Fibroblast of villous mesenchyme (primary cell): Measurements from ENCODE around the gene TRPV3. TPM values are rescaled to one million over a fixed set of nuclear protein-coding genes. Genes with fewer than 3 reads are reported as not detected.
A peak's percentile ranks its signal among the peaks of the same experiment; 100 is the strongest.

Experiments
- DNase-seq: peaks from one replicate; pipeline ENCODE4 v3.0.0-alpha.2; 2010; ENCODE audit warnings: low read depth
- H3K4me3 ChIP-seq: 2 replicates; pipeline ENCODE4 v1.5.1; 2011; ENCODE audit warnings: low read depth, mild to moderate bottlenecking, low read length
- CTCF ChIP-seq: IDR thresholded peaks from 2 replicates; pipeline ENCODE4 v1.5.1; 2012; ENCODE audit warnings: low read depth, mild to moderate bottlenecking, low read length; ENCODE audit not compliant: insufficient read depth
- total RNA-seq: library from RNA; depleted of rRNA; stranded (reverse); fragments of >200 nt; gene quantifications from 2 replicates; pipeline ENCODE4 v1.2.3, GENCODE V29; 2012

The TRPV3 gene
- total RNA-seq, 1 donor, result 0.43 TPM

DNA sequence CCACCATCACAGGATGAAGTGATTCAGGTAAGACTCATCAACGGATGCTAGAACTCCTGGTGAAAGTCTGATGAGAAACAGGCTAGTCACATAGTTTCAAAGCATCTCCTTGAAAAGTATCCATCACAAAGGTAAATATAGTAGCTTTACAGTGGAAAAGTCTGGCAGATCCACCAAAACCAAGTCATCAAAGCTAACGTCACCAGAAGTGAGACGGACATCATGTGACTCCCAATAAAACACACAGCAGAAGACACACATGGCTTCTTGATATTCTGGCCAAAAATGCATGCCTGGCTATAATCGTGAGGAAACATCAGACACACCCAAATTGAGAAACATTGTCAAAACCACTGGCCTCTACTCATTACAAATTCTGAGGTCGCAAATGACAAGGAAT lies 17.9 kb upstream of the TRPV3 start:
- TF ChIP-seq CTCF, result no peak
- H3K4me3 ChIP-seq, result no peak overlapping the region
- DNase-seq, result peak; percentile 83

DNA sequence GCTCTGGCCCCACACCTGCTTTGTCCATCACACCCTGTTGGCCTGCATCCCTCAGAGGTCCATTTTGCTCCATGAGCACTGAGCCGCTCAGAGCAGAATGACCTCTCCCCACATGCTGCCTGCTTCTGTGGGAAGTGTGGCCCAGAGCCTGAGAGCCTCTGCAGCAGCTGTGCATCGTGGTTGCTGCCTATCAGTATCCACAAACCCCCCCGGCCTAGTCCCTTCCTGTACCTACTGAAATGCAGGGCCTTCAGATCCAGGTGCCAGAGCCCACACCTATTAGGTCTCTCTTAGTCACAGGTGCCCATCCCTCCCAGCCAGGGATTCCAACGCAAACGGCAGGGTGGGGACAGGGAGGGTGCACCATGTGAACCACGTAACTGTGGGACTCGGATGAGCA lies 16.6 kb upstream of the TRPV3 start:
- H3K4me3 ChIP-seq, result no peak overlapping the region
- TF ChIP-seq CTCF, result no peak
- no peak for DNase-seq

- TF ChIP-seq CTCF, result no peak
- no peak for DNase-seq
- no peak overlapping the region for H3K4me3 ChIP-seq
Observed at GRCh38 chr17:3573246-3574100, 15.9 kb upstream of the TRPV3 start.

DNA sequence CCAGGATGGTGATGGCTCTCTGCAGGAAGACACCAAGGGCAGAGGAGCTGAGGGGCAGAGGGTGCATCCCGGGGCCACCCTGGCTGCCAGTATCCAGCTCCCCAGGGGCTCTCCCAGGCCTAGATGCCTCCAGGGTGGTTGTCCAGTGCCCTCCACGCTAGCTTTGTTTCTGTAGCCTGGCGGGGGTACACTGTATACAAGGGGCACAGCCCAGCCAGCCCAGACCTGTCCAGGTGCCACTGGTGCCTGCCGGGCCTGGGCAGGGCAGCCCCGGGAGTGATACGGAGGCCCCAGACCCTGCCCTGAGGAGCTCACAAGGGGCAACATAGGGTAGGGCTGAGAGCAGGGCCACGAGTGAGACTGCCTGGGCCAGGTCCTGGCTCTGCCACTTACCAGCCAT lies 14.6 kb upstream of the TRPV3 start:
- no peak for TF ChIP-seq CTCF
- no peak overlapping the region for H3K4me3 ChIP-seq
- no peak for DNase-seq

DNA sequence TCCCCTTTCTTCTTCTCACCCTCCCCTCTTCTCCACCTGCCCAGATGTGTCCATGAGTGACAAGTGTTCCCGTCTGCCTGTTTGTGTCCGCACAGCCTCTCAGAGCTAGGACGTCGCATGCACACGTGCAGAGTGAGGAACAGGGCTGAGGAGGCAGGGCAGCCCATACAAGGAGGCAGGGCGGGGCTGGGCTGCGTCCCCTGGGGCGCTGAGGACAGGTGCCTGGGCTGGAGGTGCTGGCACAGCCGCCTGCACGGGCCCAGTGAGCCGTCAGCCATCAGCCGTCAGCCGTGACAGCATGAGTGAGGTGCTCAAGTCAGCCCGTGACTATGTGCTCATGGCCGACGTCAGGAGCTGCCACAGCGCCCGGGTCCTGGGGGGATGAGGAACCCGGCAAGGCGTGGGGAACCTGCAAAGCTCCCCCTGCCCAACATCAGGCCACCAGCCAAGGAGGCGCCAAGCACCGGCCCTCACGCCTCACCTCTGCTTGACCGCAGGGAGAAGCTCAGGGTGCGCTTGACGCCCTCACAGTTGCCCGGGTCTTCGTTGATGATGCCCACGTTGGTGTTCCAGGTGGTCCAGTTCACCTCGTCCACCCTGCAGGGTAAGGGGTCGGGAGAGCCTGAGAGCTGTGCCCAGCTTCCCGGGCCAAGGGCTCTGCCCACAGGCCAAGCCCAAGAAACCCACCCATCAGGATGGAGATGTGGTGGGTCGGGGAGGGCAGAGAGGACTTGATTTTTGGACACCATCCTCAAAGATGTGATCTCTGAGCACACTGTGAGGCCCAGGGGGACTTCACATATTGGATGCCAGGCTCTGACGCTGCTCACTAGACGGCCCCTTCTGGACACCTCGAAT lies 13.7 kb upstream of the TRPV3 start:
- DNase-seq, result no peak
- no peak overlapping the region for H3K4me3 ChIP-seq
- no peak for TF ChIP-seq CTCF

DNA sequence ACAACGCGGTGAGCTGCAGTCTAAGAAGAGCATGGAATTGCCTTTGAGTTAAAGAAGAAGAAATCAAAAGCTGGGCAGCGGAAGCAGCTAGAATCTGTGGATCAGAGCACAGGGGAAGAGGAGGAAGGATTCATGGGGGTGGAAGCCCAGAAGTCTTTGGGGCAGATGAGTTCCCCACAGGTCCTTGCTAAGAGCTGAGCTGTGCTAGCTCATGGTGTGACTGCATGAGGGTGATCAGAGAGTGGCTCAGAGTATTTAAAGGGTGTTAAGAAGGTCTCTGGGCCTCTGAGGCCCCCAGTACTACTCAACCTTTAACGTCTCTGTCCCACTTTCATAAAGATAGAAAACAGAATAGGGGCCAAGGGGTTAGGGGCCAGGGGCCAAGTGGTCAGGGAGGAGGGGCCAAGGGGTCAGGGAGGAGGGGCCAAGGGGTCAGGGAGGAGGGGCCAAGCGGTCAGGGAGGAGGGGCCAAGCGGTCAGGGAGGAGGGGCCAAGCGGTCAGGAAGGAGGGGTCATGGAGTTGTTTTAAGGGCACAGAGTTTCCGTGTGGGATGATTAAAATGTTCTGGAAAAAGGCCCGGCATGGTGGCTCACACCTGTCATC lies 12.0 kb upstream of the TRPV3 start:
- DNase-seq, result no peak
- no peak for TF ChIP-seq CTCF
- no peak overlapping the region for H3K4me3 ChIP-seq
